NB4 (cell line): ENCODE data around the gene ACOT11.

ENCODE experiments used
- MYC ChIP-seq: IDR thresholded peaks from 2 replicates; pipeline ENCODE4 v1.6.1; 2011; ENCODE audit warnings: low read depth, low read length
- POLR2A ChIP-seq: IDR thresholded peaks from 2 replicates; pipeline ENCODE4 v1.6.1; 2011; ENCODE audit warnings: mild to moderate bottlenecking; ENCODE audit not compliant: insufficient read length; ENCODE audit errors: extremely low read depth
- TF ChIP-seq, protein P1 (sequence below): IDR thresholded peaks from one replicate; pipeline ENCODE4 v1.5.1; 2012; ENCODE audit warnings: low read depth, low read length

DNA sequence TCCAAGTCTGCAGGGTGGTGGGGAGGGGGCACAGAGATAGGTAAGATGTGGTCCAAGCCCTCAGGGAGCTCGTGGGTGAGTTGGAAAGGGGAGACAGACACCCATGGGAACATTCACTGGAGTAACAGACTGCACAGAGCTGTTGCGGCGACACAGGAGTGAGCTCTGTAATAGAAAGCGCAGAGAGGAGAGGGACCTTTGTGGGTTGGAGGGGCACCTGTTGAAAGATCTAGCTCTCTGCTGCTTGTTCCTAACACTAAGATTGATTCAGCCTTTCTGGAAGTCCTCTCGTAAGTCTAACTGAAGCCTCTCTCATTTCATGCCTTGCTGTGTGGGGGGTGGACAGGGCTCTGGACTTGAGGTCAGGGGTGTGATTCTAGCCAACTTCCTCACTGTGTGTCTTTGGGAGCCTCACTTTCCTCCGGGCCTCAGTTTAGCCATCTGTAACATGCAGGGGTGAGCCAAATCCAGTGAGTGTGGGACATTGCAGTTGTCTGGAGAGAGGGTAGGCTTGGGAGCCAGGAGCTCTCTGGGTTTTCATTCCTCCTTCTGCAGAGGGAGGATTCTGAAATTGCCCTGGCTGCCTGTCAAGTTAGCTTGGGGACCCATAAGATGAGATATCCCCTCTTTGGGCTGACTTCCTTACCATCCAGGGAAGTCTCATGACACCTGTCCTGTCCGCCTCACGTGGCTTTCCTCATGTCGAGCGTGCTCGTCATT is 2.0 kb upstream of the ACOT11 start:
- no peak for TF ChIP-seq POLR2A
- TF ChIP-seq, protein P1, sequence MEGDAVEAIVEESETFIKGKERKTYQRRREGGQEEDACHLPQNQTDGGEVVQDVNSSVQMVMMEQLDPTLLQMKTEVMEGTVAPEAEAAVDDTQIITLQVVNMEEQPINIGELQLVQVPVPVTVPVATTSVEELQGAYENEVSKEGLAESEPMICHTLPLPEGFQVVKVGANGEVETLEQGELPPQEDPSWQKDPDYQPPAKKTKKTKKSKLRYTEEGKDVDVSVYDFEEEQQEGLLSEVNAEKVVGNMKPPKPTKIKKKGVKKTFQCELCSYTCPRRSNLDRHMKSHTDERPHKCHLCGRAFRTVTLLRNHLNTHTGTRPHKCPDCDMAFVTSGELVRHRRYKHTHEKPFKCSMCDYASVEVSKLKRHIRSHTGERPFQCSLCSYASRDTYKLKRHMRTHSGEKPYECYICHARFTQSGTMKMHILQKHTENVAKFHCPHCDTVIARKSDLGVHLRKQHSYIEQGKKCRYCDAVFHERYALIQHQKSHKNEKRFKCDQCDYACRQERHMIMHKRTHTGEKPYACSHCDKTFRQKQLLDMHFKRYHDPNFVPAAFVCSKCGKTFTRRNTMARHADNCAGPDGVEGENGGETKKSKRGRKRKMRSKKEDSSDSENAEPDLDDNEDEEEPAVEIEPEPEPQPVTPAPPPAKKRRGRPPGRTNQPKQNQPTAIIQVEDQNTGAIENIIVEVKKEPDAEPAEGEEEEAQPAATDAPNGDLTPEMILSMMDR: no peak
- TF ChIP-seq MYC: no peak
